NCI-H2029 treated with DMSO at 0.1 percent for 48 hours (cell line): ENCODE results near the gene NR6A1.
A peak's percentile ranks its signal among the peaks of the same experiment; 100 is the strongest.
"Not testable (repeated sequence)": the region's sequence is repeated elsewhere in the genome, so short reads cannot be mapped to it uniquely, and the experiment has no call there.

ENCODE experiments used
- DNase-seq: peaks from one replicate; lab custom pipeline; 2025; lab: John Stamatoyannopoulos, UW

Gene NR6A1

GRCh38 chr9:124657516-124657915 is 113.6 kb downstream of the NR6A1 start:
- no peak for DNase-seq

GRCh38 chr9:124654431-124654830 is 116.7 kb downstream of the NR6A1 start:
- DNase-seq: no peak

GRCh38 chr9:124652615-124653393 is 118.3 kb downstream of the NR6A1 start:
- no peak for DNase-seq

- DNase-seq: no peak
Measured at GRCh38 chr9:124652203-124652602, 118.9 kb downstream of the NR6A1 start.

- DNase-seq: no peak
Measured at GRCh38 chr9:124645274-124645673, 125.8 kb downstream of the NR6A1 start.

- no peak for DNase-seq
Measured at GRCh38 chr9:124639637-124640036, 131.5 kb downstream of the NR6A1 start.

GRCh38 chr9:124635285-124635684 is 135.8 kb downstream of the NR6A1 start:
- DNase-seq: no peak

GRCh38 chr9:124632077-124632621 is 139.0 kb downstream of the NR6A1 start:
- no peak for DNase-seq

GRCh38 chr9:124631326-124631725 is 139.8 kb downstream of the NR6A1 start:
- DNase-seq: no peak

GRCh38 chr9:124629600-124629999 is 141.5 kb downstream of the NR6A1 start:
- DNase-seq: no peak

- DNase-seq: no peak
Measured at GRCh38 chr9:124628741-124629140, 142.4 kb downstream of the NR6A1 start.

GRCh38 chr9:124626276-124626675 is 144.8 kb downstream of the NR6A1 start:
- DNase-seq: no peak

- no peak for DNase-seq
Measured at GRCh38 chr9:124625087-124625486, 146.0 kb downstream of the NR6A1 start.

GRCh38 chr9:124624735-124624992 is 146.4 kb downstream of the NR6A1 start:
- DNase-seq: no peak

GRCh38 chr9:124623966-124624734 is 147.0 kb downstream of the NR6A1 start:
- no peak for DNase-seq

- DNase-seq: no peak
Measured at GRCh38 chr9:124622882-124623281, 148.2 kb downstream of the NR6A1 start.

- no peak for DNase-seq
Measured at GRCh38 chr9:124621371-124622328, 149.5 kb downstream of the NR6A1 start.

- DNase-seq: no peak
Measured at GRCh38 chr9:124618476-124618875, 152.6 kb downstream of the NR6A1 start.

- DNase-seq: peak; percentile 56
Measured at GRCh38 chr9:124617477-124618141, 153.5 kb downstream of the NR6A1 start.

GRCh38 chr9:124616961-124617360 is 154.2 kb downstream of the NR6A1 start:
- no peak for DNase-seq

GRCh38 chr9:124615840-124616239 is 155.3 kb downstream of the NR6A1 start:
- not testable (repeated sequence) for DNase-seq
